ENCODE results near the gene RC3H1. TPM values are rescaled to one million over a fixed set of nuclear protein-coding genes. Genes with fewer than 3 reads are reported as not detected.
A peak's percentile ranks its signal among the peaks of the same experiment; 100 is the strongest.

Gene RC3H1
- total and polyA plus RNA-seq, 9 of the 15 experiments (the other 6 are each of a cell fraction or from before 2014, with no cell fraction given) = 2.4 to 31.7 (median 12.4) TPM

- ATAC-seq (no peak), DNase-seq (ENCODE audit: extremely low read depth in 1 of 4, low spot score in 3 of 4) (no peak), FAIRE-seq (no peak)
- no TSS peak for BruUV-seq (replicated peaks)
- no peak overlapping the region for H2AFZ ChIP-seq (ENCODE audit: low read depth, low read length)
- no peaks in the 10 kb centered on the region for H3K27me3 ChIP-seq (ENCODE audit: control insufficient read depth in 2 of 2, insufficient read depth in 2 of 2, low read length in 2 of 2)
- ChIA-PET POLR2A (interaction anchor here (1.1 to 1.5 kb wide), 2 partner anchors 9 to 10 kb away, joined by 3 to 4 read pairs; no protein-coding TSS in a partner anchor), CTCF (ENCODE audit: low intra/inter-chr PET ratio) (no interaction called here)
- TF ChIP-seq ZBTB40 (IDR thresholded peaks at IDR 0.05) (no peak), ZBTB40 (CRISPR knock-in tag; IDR thresholded peaks at IDR 0.05) (no peak), HCFC1 (IDR thresholded peaks at IDR 0.05; ENCODE audit: low read depth, low read length) (no peak), RBM34 (IDR thresholded peaks at IDR 0.05; ENCODE audit: borderline replicate concordance, insufficient read depth, low read length) (0 out of 2 replicates have a peak, but pooled peaks have one; percentile 2)
- H3K4me3 ChIP-seq = no peak overlapping the region
- peaks cover 90% of the 10 kb centered on the region for H3K79me2 ChIP-seq (ENCODE audit: control insufficient read depth, insufficient read depth, low read length)
- peaks cover 28% of the 10 kb centered on the region; the same call in 1 of the 2 replicates for H4K20me1 ChIP-seq (replicated peaks; ENCODE audit: control insufficient read depth, insufficient read depth, low read length)
- no peak overlapping the region for H3K9ac ChIP-seq (ENCODE audit: insufficient read depth in 1 of 2, low read depth in 2 of 2, low read length in 2 of 2)
- peaks cover 12 to 20% of the 10 kb centered on the region in 2 experiments; a peak in 3 of 5 replicates for H3K4me1 ChIP-seq (replicated peaks in 1 of 2; ENCODE audit: control insufficient read depth in 2 of 2, insufficient read depth in 2 of 2, low read length in 2 of 2)
- in situ Hi-C loops (cut with MboI) (no loop called here), intact Hi-C loops (cut with micrococcal nuclease) (no loop called here)
- 44% methylated on average over 2 of the region's 2 CpGs for WGBS (ENCODE audit: insufficient coverage, low coverage, missing lambda C conversion rate)
- no peaks in the 10 kb centered on the region for H3K9me3 ChIP-seq (replicated peaks; ENCODE audit: control insufficient read depth, insufficient read depth, low read depth, low read length)
- H3K4me2 ChIP-seq (ENCODE audit: insufficient read depth, low read length) = no peak overlapping the region
- H3K27ac ChIP-seq (ENCODE audit: extremely low read depth, low read depth, low read length) = no peak overlapping the region
- no peaks in the 10 kb centered on the region for H3K9me1 ChIP-seq (ENCODE audit: control insufficient read depth, insufficient read depth, low read length)
- H3K36me3 ChIP-seq (ENCODE audit: control insufficient read depth, insufficient read depth, low read length) = peaks cover 16% of the 10 kb centered on the region; the same call in 2 of the 3 replicates
Measured at GRCh38 chr1:174018565-174018964, 3.6 kb downstream of the RC3H1 start.

Data from K562 (cell line).